Measurements from ENCODE around the gene KLF14.
"Not testable (repeated sequence)": the region's sequence is repeated elsewhere in the genome, so short reads cannot be mapped to it uniquely, and the experiment has no call there.

Gene KLF14

DNA sequence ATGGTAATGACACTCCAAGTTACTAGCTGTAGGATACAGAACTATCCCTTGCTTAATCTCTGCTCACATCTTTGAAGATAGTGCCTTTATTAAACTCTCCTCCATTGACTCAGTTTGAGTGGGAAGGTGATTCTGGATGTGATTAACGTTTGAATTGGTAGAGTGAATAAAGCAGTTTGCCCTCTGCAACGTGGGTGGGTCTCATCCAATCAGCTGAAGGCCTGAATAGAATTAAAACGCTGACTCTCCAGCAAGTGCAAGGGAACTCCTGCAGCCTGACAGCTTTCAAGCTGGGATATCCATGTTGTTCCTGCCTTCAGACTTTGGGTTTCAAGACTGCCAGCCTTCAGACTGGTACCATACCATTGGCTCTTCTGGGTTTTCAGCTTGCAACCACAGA, 21.6 kb downstream of the KLF14 start:
- no peak for DNase-seq

DNA sequence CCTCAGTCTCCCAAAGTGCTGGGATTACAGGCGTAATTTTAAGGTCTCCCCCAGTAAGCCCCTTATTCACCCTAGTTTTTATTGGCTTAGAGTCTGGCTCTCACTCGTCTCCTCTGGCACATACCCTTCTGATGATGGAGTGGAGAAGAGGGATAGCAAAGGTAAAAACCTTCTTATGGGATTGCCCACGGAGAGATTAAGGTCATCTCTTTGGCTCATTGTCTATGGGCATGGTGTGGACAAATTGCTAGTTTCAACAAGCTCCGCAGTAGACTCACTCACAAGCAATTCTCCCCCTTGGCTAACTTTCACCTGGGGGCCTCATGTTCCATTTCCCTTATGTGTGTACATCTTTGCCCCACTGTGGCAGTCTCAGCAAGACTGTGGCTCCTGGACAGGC, 25.2 kb downstream of the KLF14 start:
- DNase-seq, result no peak

DNA sequence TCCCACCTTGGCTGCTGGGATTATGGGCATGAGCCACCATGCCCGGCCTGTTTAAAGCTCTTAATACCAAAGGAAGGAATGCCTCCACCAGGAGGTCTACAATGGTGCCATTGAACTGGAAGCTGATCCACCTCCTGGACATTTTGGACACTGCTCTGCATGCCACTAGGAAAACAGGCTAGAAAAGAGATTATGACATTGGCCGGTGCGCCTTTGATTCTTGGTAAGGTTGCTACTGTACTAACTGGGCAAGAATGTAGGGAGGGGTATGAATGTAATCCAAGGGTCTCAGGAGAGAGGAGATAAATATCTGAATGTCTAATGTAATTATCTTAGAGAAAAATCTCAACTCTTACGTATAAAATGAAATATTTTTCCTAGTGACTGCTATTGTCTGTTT, 26.0 kb downstream of the KLF14 start:
- DNase-seq, result no peak

- no peak for DNase-seq
These were observed 30.2 kb downstream of the KLF14 start for GRCh38 chr7:130703851-130704250.

DNA sequence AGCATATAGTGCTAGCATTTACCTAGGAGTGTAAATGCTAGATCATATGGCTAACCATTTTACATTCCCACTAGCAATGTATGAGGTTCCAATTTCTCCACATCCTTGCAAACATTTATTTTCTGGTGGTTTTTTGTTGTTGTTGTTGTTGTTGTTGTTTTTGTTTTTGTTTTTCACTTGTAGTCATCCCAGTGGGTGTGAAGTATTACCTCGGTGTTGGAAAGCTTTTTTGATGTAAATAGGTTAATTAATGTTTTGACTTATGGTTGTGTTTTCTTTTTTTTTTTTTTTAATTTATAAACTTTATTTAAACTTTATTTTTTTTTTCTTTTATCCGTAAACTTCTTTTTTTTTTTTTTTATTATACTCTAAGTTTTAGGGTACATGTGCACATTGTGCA, 32.4 kb downstream of the KLF14 start:
- no peak for DNase-seq

DNA sequence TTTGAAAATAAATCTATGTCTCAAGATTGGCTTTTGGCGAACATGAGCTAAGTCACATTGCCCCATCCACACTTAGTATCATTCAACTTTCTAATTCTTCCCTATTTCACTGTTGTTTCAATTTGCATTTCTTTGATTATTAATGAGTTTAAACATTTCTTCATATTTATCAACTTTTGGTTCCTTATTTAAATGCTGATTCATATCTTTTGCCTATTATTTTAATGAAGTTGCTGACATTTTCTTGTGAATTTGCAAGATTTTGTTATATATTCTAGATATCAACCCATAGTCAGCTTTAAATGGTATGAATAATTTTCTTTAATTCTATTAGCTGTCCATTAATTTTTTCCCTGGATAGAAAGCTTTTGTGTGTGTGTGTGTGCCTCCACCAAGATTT, 33.2 kb downstream of the KLF14 start:
- no peak for DNase-seq

DNA sequence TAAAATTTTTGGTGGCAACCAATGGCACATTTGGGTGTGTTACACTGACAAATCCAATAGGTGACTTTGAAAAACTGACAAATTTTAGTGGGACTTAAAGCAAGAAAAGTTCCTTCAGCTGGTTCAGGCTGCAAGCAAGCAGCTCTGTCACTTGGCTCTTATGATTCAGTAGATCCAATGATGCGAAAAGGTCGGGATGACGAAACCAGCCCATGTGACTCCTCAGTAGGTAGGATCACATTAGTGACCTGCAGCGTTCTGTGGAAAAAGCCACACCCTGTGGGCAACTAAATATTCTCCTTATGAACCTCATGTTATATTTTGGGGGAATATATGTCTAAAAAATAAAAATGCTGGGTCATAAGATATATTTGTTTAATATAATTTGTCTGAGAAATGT, 34.3 kb downstream of the KLF14 start:
- no peak for DNase-seq

- DNase-seq, result no peak
These were observed 36.2 kb downstream of the KLF14 start for GRCh38 chr7:130697820-130698219.

GRCh38 chr7:130695840-130696239, 38.2 kb downstream of the KLF14 start:
- peak; percentile 69 for DNase-seq

- not testable (repeated sequence) for DNase-seq
These were observed 41.6 kb downstream of the KLF14 start for GRCh38 chr7:130692396-130692795.

DNA sequence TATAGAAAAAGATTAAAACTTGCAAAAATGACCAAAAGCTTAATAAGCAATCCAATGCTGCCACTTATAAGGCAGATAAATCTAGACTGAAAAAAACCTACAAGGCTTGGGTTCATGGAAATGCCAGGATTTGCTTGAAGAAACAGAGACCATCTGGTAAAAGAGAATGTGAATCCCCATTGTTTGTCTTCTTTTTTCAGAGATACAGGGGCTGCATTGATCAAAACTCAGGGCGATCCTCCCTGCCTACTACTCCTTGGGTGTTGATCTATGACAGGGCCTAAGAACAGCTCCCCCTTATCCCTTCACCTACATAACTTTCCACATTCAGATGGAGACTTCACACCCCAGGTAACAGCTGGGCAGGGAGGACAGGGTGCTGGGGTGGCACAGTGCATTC, 44.3 kb downstream of the KLF14 start:
- DNase-seq, result no peak

DNA sequence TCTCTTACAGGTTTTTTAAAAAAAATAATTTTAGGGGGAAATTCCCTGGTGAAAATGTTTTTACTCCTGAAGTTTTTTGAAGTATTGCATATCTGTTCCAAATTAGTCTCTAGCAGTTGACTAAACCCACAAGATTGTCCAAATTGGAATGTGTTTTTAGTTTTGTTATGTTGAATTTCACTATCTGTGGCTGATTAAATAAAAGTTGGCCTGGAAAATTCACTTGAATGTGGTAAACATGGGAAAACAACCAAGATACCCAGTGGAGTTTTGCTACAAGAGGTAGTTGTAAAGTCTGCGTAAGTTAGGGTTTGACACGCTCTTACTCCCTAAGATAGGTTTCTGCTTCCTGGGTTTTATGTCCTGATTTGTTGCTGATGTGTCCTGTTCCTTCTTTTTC, 51.0 kb downstream of the KLF14 start:
- no peak for DNase-seq

Data from NCI-H69 (cell line).